Cardiac fibroblast (primary cell): ENCODE data around the gene STPG2.
A peak's percentile ranks its signal among the peaks of the same experiment; 100 is the strongest.

Source experiments
- DNase-seq, 2 donors: peaks; one replicate each; pipeline versions ENCODE4 v3.0.0 to v3.0.0-alpha.2; 2010; ENCODE audit warnings: low read depth in 2 of 2
- H3K4me3 ChIP-seq, 2 donors: replicated peaks in 1 of 2; 1 replicate in 1 of 2; 2 replicates in 1 of 2; pipeline ENCODE4 v1.5.1; 2011; ENCODE audit warnings: low read depth in 2 of 2, low read length in 2 of 2, mild to moderate bottlenecking in 2 of 2, moderate library complexity in 1 of 2
- CTCF ChIP-seq: IDR thresholded peaks from one replicate; pipeline ENCODE4 v1.5.1; 2011; ENCODE audit warnings: low read depth, mild to moderate bottlenecking, low read length, inconsistent platforms

The STPG2 gene

GRCh38 chr4:98000940-98001339, 142.3 kb downstream of the STPG2 start:
- no peak for TF ChIP-seq CTCF
- no peak for DNase-seq

GRCh38 chr4:97998203-97998602, 145.1 kb downstream of the STPG2 start:
- no peak overlapping the region for H3K4me3 ChIP-seq
- no peak for TF ChIP-seq CTCF
- no peak for DNase-seq

More at GRCh38 chr4:98000940-98001339, 142.3 kb downstream of the STPG2 start:
- H3K4me3 ChIP-seq = no peak overlapping the region

GRCh38 chr4:97994765-97995465, 148.4 kb downstream of the STPG2 start:
- DNase-seq = no peak
- H3K4me3 ChIP-seq = no peak overlapping the region
- no peak for TF ChIP-seq CTCF

- DNase-seq = no peak
- no peak for TF ChIP-seq CTCF
Measured at GRCh38 chr4:97990409-97990808, 152.9 kb downstream of the STPG2 start.

GRCh38 chr4:97987019-97987648, 156.1 kb downstream of the STPG2 start:
- peak; percentile 49 for TF ChIP-seq CTCF
- peak; percentile 49 to 57 for DNase-seq
- no peak overlapping the region for H3K4me3 ChIP-seq

More at GRCh38 chr4:97990409-97990808, 152.9 kb downstream of the STPG2 start:
- no peak overlapping the region for H3K4me3 ChIP-seq

- peak; percentile 41 for TF ChIP-seq CTCF
- DNase-seq = peak in 1 of 2 donors; percentile 8
- no peak overlapping the region for H3K4me3 ChIP-seq
Measured at GRCh38 chr4:97984545-97985131, 158.6 kb downstream of the STPG2 start.
